GM12892 (cell line): ENCODE measurements around the gene HPD.

Experiments used
- DNase-seq: peaks from one replicate; pipeline ENCODE4 v3.0.0; 2011; ENCODE audit not compliant: insufficient read length
- FAIRE-seq: peaks from 2 replicates; lab custom pipeline; 2011; peaks lifted over from hg19 to GRCh38; lab: Jason Lieb, UNC
- POLR2A ChIP-seq: IDR thresholded peaks from 2 replicates; pipeline ENCODE4 v1.6.1; 2011; ENCODE audit warnings: low read depth, low read length, control low read depth
- POLR2AphosphoS5 ChIP-seq: IDR thresholded peaks from 2 replicates; pipeline ENCODE4 v1.6.1; 2011; ENCODE audit warnings: low read depth, low read length, control low read depth
- TAF1 ChIP-seq: IDR thresholded peaks from 2 replicates; pipeline ENCODE4 v1.6.1; 2011; ENCODE audit warnings: low read depth, mild to moderate bottlenecking, control low read depth, low read length, borderline replicate concordance

Gene HPD

GRCh38 chr12:121822393-121823100, 36.1 kb downstream of the HPD start:
- no peak for FAIRE-seq

GRCh38 chr12:121820056-121820455, 38.6 kb downstream of the HPD start:
- TF ChIP-seq TAF1 (no peak), POLR2AphosphoS5 (no peak), POLR2A (no peak)
- DNase-seq (no peak), FAIRE-seq (no peak)

More at GRCh38 chr12:121822393-121823100, 36.1 kb downstream of the HPD start:
- DNase-seq = no peak
- no peak for TF ChIP-seq POLR2AphosphoS5
- no peak for TF ChIP-seq TAF1
- no peak for TF ChIP-seq POLR2A

- TF ChIP-seq POLR2A (no peak), TAF1 (no peak), POLR2AphosphoS5 (no peak)
- DNase-seq (no peak), FAIRE-seq (no peak)
These were observed 39.3 kb downstream of the HPD start for GRCh38 chr12:121819212-121819949.

GRCh38 chr12:121817648-121818043, 41.0 kb downstream of the HPD start:
- no peak for DNase-seq
- no peak for FAIRE-seq
- TF ChIP-seq TAF1 (no peak), POLR2A (no peak), POLR2AphosphoS5 (no peak)

GRCh38 chr12:121816925-121817647, 41.6 kb downstream of the HPD start:
- TF ChIP-seq POLR2AphosphoS5 (no peak), POLR2A (no peak), TAF1 (no peak)
- DNase-seq (no peak), FAIRE-seq (no peak)

GRCh38 chr12:121815263-121815662, 43.4 kb downstream of the HPD start:
- FAIRE-seq = no peak
- TF ChIP-seq POLR2A (no peak), POLR2AphosphoS5 (no peak), TAF1 (no peak)
- DNase-seq = no peak

- no peak for DNase-seq
- FAIRE-seq = no peak
- TF ChIP-seq TAF1 (no peak), POLR2A (no peak), POLR2AphosphoS5 (no peak)
These were observed 44.1 kb downstream of the HPD start for GRCh38 chr12:121814429-121815119.

GRCh38 chr12:121813951-121814350, 44.7 kb downstream of the HPD start:
- FAIRE-seq = no peak
- no peak for DNase-seq
- TF ChIP-seq POLR2A (no peak), POLR2AphosphoS5 (no peak), TAF1 (no peak)

GRCh38 chr12:121812921-121813896, 45.5 kb downstream of the HPD start:
- FAIRE-seq (no peak), DNase-seq (no peak)
- TF ChIP-seq POLR2A (no peak), TAF1 (no peak), POLR2AphosphoS5 (no peak)
